GM21723 (cell line): ENCODE data around the gene APEX1.
"Not testable (repeated sequence)": the region's sequence is repeated elsewhere in the genome, so short reads cannot be mapped to it uniquely, and the experiment has no call there.

ENCODE experiments used
- ATAC-seq: cut with Tn5 transposase; IDR thresholded peaks from one replicate; pipeline ENCODE4 v1.9.1; 2021; ENCODE audit warnings: mild to moderate bottlenecking, moderate library complexity; ENCODE audit not compliant: unreplicated experiment

Gene APEX1

DNA sequence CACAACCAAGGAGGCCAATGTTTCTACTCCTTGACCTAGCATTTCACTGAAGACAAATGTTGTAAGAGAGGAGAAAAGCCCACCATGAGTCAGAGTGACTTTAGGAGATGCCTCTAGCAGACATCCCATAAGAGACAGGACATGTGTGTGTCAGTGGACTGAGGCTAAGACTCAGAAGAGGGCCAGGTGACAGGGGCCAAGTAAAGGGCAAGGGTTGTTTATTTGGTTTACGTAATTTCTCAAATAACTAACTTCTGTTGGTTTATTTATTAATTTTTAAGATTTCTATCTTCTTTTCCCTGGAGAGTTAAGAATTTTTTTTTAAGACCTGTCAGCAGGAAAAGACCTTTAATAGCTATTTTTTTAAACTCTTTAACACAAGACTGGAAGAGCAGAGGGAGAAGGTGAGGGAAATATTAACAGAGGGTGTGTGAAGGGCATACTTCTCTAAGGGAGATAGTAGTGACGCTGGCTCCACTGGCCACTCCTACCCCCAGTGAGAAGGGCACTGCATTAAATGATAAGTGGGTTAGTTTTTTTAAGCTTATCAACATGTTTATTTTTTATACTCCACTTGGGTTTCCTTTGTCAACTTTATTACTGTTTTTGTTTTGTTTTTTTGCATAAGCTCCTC, 17.6 kb downstream of the APEX1 start:
- ATAC-seq: no peak

- ATAC-seq: no peak
Measured at GRCh38 chr14:20476776-20477175, 21.8 kb downstream of the APEX1 start.

DNA sequence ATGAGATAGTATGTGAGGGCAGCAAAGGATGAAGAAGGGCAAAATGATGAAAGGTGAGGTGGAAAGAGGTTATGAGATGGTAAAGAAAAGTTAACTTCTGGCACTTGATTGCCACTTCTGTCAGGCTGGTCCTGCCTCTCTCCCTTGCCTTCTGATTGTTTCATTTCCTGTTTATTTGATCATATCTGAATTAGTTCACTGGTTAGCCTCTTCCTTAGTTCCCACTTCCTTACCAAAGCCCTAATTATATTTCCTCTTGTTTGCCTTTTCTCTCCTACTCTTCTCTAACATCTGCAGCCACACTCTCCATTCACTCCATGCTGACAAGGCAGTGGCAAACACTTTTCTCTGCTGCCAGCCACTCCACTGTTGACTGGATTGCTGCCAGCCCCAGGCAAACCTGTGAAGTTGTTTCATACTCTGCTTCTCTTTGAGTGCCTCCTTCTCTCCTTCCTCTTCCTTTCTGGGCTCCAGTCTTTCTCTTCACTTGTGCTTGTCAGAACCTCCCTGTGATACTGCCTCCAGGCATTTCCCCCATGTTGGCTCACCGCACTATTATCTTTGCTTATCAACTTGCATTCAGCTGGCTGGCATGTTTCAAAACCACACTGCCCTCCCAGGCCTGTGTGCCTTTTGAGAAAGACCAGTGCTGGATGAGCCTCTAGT, 22.3 kb downstream of the APEX1 start:
- no peak for ATAC-seq

DNA sequence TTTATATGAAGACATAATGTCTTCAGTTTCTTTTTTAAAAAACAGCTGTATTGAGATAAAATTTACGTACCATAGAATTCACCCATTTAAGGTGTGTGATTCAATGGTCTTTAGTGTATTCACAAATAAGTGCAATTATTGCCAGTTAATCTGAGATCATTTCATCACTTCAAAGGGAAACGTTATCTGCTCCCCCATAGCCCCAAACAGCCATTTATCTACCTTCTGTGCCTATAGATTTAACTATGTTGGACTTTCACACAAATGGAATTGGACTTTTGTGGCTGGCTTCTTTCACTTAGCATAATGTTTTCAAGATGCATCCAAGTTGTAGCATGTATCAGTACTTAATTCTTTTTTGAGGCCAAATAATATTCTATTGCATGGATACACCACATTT, 23.9 kb downstream of the APEX1 start:
- ATAC-seq: no peak

DNA sequence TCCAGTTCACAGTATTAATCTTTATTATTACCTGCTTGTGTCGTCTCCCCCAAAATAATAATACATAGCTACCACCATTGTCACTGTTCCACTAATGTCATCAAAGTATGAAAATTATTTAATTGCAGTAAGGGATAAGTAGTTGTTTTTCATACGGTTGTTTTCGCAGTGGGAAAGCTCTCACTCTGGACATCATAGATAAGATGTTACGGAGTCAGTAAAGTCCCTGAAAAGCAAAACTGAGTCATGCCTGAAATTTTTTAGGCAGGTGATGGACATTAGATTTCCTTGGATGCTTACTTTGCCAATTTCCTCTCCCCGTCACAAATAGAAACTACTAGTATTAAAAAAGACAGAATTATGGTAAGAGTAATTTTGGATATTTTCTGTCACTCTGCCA, 27.4 kb downstream of the APEX1 start:
- no peak for ATAC-seq

DNA sequence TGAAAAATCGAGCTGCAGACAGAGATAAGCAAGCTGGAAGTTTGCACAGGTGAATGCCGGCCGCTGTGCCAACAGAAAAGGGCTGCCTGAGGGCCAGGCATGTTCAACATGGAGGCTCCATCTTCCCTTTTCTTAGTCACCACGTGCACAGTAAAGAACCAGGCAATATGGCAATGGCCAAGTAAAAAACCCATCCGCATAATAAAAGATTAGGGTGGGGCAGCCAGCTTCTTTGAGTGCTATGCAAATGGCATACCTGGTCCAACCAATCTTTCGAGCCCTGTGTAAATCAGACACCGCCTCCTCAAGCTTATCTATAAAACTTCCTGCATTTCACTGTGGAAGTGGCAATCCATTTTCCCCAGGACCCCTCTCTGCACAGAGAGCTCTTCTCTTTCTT, 30.9 kb downstream of the APEX1 start:
- ATAC-seq: no peak

GRCh38 chr14:20486684-20487395, 31.8 kb downstream of the APEX1 start:
- ATAC-seq: no peak

DNA sequence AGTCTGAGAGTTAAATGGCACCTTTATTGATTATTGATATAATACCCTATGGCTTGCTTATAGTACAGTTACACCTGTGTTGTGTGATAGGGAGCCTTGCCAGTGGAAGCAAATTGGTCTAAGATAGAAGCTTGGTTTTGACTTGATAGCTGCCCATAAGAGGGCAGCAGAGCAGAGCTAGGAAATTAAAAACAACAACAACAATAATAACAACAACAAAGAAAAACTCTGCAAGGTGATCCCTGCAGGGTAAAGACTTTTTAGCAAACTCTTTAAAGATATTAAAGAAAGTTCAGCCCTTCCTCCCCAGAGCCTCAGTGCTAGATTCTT, 32.3 kb downstream of the APEX1 start:
- ATAC-seq: no peak

DNA sequence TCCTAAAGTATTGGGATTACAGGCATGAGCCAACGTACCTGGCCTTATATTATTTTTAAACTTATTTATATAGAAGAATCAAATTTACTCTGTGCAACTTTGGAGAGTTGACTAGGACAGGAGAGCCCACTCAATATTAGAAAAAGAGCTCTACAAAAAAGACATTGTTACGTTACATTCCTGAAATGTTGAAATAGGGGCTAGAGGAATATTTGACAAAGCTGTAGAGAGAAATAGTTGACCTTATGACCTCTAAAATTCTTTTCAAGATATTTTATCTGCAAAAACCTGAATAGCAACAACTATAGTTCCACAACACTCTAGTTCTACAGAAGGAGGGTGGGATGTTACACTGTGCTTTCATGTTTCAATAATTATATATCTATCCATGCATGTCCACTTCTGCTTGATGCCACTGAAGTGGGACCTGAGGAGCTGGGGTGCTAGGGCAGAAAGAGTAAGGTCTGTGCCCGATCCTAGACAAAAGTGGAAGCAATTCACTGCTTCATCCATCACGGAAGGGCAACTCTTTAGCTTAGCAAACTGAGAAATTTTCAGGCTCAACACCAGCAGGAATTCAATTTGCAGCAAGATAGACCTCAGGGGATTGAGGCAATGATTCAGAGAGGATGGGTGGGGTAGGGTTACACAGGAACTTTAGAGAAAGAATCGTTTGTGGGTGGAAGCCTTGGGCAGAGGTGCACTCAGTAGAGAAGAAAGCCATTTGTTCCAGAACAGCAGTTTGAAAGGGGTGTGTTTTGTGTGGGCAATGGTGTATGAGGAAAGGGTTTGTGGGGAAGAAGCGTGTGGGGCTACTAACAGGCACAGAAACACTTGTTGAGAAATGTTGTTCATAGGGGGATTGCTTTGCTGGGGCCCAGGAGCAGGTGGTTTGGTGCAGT, 34.3 kb downstream of the APEX1 start:
- no peak for ATAC-seq

GRCh38 chr14:20490563-20490962, 35.5 kb downstream of the APEX1 start:
- ATAC-seq: no peak

DNA sequence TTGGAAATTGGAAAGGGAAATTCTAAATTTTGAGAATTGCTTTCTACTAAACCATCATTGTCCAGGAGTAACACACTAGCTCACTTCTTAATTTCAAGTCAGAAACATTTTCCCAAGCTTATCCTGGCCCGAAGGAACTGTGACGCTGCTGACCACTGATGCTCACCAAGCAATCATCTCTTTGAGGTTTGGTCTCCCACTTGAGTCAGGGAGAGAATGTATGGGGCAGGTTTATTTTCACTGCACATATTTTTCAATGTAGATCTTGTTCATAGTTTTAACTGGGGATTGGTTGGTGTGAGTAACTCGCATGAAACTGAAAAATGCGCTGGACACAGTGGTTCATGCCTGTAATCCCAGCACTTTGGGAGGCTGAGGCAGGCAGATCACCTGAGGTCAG, 37.5 kb downstream of the APEX1 start:
- ATAC-seq: no peak

DNA sequence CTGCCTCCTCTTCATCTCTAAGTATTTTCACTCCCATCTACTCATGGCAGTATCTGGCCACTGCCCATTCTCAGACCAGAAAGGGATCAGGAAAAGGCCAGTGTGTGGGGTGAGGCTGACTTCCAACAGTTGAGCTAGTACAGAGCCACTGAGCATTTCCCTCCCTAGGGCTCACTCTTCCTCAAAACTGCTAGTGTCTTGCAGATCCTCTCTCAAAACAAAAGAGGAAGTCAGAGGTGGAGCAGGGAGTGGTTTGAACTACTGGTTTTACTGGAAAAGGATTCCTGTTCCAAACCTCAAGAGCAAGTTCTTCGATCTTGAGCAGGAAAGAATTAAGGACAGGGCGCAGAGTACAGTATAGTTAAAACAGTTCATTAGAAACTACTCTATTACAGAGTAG, 38.6 kb downstream of the APEX1 start:
- ATAC-seq: no peak

DNA sequence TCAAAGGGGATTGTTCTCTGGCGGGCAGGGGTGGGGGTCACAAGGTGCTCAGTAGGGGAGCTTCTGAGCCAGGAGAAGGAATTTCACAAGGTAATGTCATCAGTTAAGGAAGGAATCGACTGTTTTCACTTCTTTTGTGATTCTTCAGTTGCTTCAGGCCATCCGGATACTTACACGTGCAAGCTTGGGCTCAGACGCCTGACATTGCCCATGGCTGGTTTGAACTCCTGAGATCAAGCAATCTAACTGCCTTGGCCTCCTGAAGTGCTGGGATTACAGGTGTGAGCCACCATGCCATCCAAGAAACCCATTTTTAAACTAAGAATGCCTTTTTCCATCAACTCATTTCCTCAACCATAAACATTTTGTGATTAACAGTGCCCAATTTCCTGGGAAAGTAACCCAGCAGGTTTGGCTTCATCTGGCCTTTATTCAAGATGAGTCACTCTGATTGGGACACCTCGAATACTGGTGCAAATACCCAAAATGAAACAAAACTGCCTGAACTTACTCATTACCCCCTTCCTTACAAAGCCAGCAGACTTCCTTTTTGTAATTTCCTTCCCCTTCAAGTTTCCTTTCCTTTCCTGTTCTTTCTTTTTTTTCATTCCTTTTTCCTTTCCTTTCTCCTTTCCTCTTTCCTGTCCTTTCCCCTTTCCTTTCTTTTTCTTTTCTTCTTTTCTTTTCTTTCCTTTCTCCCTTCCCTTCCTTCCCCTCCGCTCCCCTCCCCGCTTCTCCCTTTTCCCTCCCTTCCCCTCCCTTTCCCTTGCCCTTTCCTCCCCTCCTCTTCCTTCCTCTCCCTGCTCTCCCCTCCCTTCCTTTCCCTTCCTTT, 40.1 kb downstream of the APEX1 start:
- ATAC-seq: no peak

DNA sequence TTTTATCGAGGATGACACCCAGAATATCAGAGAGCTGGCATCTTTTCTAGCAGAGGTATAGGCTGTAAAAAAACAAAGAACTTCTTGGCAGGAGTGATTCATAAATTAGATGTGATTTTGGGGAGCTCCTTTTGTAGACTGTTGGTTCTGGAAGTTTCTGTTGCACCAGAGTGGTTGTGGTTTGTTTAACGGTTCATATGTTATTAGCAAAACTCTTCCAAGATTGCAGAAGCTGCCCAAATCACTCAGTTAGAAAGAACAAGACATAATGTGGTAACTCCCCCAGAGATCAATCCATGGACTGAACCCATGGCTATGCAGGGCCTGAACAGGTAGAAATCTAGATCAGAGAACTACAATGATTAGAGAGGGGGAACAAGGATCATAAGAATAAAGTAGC, 43.6 kb downstream of the APEX1 start:
- ATAC-seq: no peak

GRCh38 chr14:20499108-20499507, 44.1 kb downstream of the APEX1 start:
- no peak for ATAC-seq

GRCh38 chr14:20499881-20500280, 44.9 kb downstream of the APEX1 start:
- ATAC-seq: no peak

- ATAC-seq: no peak
Measured at GRCh38 chr14:20501346-20501745, 46.3 kb downstream of the APEX1 start.

GRCh38 chr14:20503898-20504297, 48.9 kb downstream of the APEX1 start:
- ATAC-seq: no peak

GRCh38 chr14:20506276-20506675, 51.2 kb downstream of the APEX1 start:
- not testable (repeated sequence) for ATAC-seq

- not testable (repeated sequence) for ATAC-seq
Measured at GRCh38 chr14:20506752-20507151, 51.7 kb downstream of the APEX1 start.
